IMR-90 (cell line): Measurements from ENCODE around the gene SMYD5. TPM values are rescaled to one million over a fixed set of nuclear protein-coding genes. Genes with fewer than 3 reads are reported as not detected.

Experiments
- ATAC-seq: fragments of 200-7000 bp; cut with Tn5 transposase; 2 replicates; pipeline ENCODE4 v1.9.1; 2020; ENCODE audit warnings: low read depth, mild to moderate bottlenecking, moderate library complexity
- BruUV-seq: library from RNA; stranded (reverse); fragments of 400-500 nt; replicated peaks from 2 replicates; lab custom pipeline; 2021; lab: Mats Ljungman, UMichigan
- CTCF ChIA-PET: fragments of 300-600 bp; formaldehyde crosslinking; extraction: SDS; loops from one replicate; lab custom pipeline; 2021; ENCODE audit warnings: antibody characterized with exemption; lab: Yijun Ruan, JAX
- POLR2A ChIA-PET: fragments of 300-600 bp; sonication (Branson Sonifier 250); formaldehyde crosslinking; loops from one replicate; lab custom pipeline; 2022; ENCODE audit warnings: antibody characterized with exemption; ENCODE audit not compliant: unreplicated experiment; lab: Charles Lee
- DNase-seq: peaks from one replicate; pipeline ENCODE4 v3.0.0; 2013
- H2AFZ ChIP-seq: replicated peaks from 2 replicates; pipeline ENCODE3; 2013; ENCODE audit warnings: low read length, mild to moderate bottlenecking; ENCODE audit not compliant: poor library complexity
- H2AK5ac ChIP-seq: 2 replicates; pipeline ENCODE4 v1.6.1; 2013; ENCODE audit warnings: low read depth, low read length, inconsistent platforms
- H2AK9ac ChIP-seq: replicated peaks from 2 replicates; pipeline ENCODE3; 2013; ENCODE audit warnings: mild to moderate bottlenecking, low read depth, low read length, moderate library complexity; ENCODE audit not compliant: poor library complexity
- H2BK120ac ChIP-seq: 2 replicates; pipeline ENCODE4 v1.6.1; 2013; ENCODE audit warnings: low read depth, low read length, inconsistent platforms
- H2BK15ac ChIP-seq: 3 replicates; pipeline ENCODE4 v1.6.1; 2013; ENCODE audit warnings: low read depth, low read length, inconsistent platforms
- H2BK20ac ChIP-seq: 2 replicates; pipeline ENCODE4 v1.6.1; 2013; ENCODE audit warnings: low read depth, mild to moderate bottlenecking, inconsistent platforms, low read length, moderate library complexity
- H2BK5ac ChIP-seq: 2 replicates; pipeline ENCODE4 v1.6.1; 2013; ENCODE audit warnings: mild to moderate bottlenecking, low read depth, low read length, inconsistent platforms; ENCODE audit not compliant: poor library complexity, severe bottlenecking
- H3K14ac ChIP-seq: replicated peaks from 2 replicates; pipeline ENCODE4 v1.6.1; 2013; ENCODE audit warnings: low read depth, low read length, inconsistent platforms
- H3K18ac ChIP-seq: 2 replicates; pipeline ENCODE4 v1.6.1; 2013; ENCODE audit warnings: low read depth, low read length, control low read depth
- H3K23ac ChIP-seq: 2 replicates; pipeline ENCODE4 v1.6.1; 2013; ENCODE audit warnings: low read depth, low read length, inconsistent platforms
- H3K27ac ChIP-seq: 2 replicates; pipeline ENCODE4 v1.5.1; 2013; ENCODE audit warnings: mild to moderate bottlenecking, control low read depth, low read length; ENCODE audit not compliant: insufficient read depth
- H3K27me3 ChIP-seq: 2 replicates; pipeline ENCODE4 v1.6.1; 2013; ENCODE audit warnings: low read length; ENCODE audit not compliant: control insufficient read depth, insufficient read depth
- H3K36me3 ChIP-seq: 2 replicates; pipeline ENCODE4 v1.6.1; 2013; ENCODE audit warnings: low read length, mixed read lengths; ENCODE audit not compliant: control insufficient read depth, insufficient read depth
- H3K4ac ChIP-seq: 2 replicates; pipeline ENCODE4 v1.6.1; 2013; ENCODE audit warnings: low read depth, low read length, inconsistent platforms
- H3K4me1 ChIP-seq: 2 replicates; pipeline ENCODE4 v1.6.1; 2013; ENCODE audit warnings: low read length, mixed read lengths; ENCODE audit not compliant: control insufficient read depth, insufficient read depth
- H3K4me2 ChIP-seq: 2 replicates; pipeline ENCODE4 v1.6.1; 2013; ENCODE audit warnings: low read depth, mild to moderate bottlenecking, control low read depth, low read length, moderate library complexity
- H3K4me3 ChIP-seq: 2 replicates; pipeline ENCODE4 v1.5.1; 2013; ENCODE audit warnings: low read depth, mild to moderate bottlenecking, control low read depth, low read length, moderate library complexity; ENCODE audit not compliant: insufficient read depth
- H3K56ac ChIP-seq: 2 replicates; pipeline ENCODE4 v1.6.1; 2013; ENCODE audit warnings: low read length, inconsistent platforms; ENCODE audit not compliant: insufficient read depth; ENCODE audit errors: extremely low read depth
- H3K79me1 ChIP-seq, 2 experiments: 2 replicates each; pipeline ENCODE4 v1.6.1; 2013; ENCODE audit warnings: low read length in 2 of 2, inconsistent platforms in 1 of 2, low read depth in 1 of 2
- H3K9ac ChIP-seq: 2 replicates; pipeline ENCODE4 v1.6.1; 2013; ENCODE audit warnings: low read depth, low read length, control low read depth
- H3K9me1 ChIP-seq: 2 replicates; pipeline ENCODE4 v1.6.1; 2013; ENCODE audit warnings: low read length, inconsistent platforms; ENCODE audit not compliant: insufficient read depth
- H3K9me3 ChIP-seq: 2 replicates; pipeline ENCODE4 v1.6.1; 2013; ENCODE audit warnings: low read length; ENCODE audit not compliant: control insufficient read depth, insufficient read depth
- H4K20me1 ChIP-seq: 2 replicates; pipeline ENCODE4 v1.6.1; 2013; ENCODE audit warnings: low read length, inconsistent platforms; ENCODE audit not compliant: insufficient read depth
- H4K5ac ChIP-seq: 2 replicates; pipeline ENCODE4 v1.6.1; 2013; ENCODE audit warnings: mild to moderate bottlenecking, low read depth, low read length, control low read depth
- H4K8ac ChIP-seq, 2 experiments: 2 replicates each; pipeline ENCODE4 v1.6.1; 2013; ENCODE audit warnings: low read depth in 2 of 2, low read length in 2 of 2, control low read depth in 1 of 2, inconsistent platforms in 1 of 2
- H4K91ac ChIP-seq: 2 replicates; pipeline ENCODE4 v1.6.1; 2013; ENCODE audit warnings: low read depth, low read length, inconsistent platforms; ENCODE audit not compliant: insufficient read depth
- BHLHE40 ChIP-seq: fragments of 150-350 bp; IDR thresholded peaks from 2 replicates; pipeline ENCODE4 v1.6.1; 2016; ENCODE audit warnings: mild to moderate bottlenecking, low read depth, low read length
- CHD1 ChIP-seq: IDR thresholded peaks from 2 replicates; pipeline ENCODE4 v1.6.1; 2012; ENCODE audit warnings: low read depth, low read length, improper control_type of control experiment
- ELK1 ChIP-seq: fragments of 150-350 bp; IDR thresholded peaks from 2 replicates; pipeline ENCODE4 v1.6.1; 2016; ENCODE audit warnings: low read depth, mild to moderate bottlenecking, low read length, moderate library complexity, borderline replicate concordance
- FOS ChIP-seq: fragments of 150-350 bp; IDR thresholded peaks from 2 replicates; pipeline ENCODE4 v1.6.1; 2016; ENCODE audit warnings: low read depth, low read length
- MAFK ChIP-seq: IDR thresholded peaks from 2 replicates; pipeline ENCODE4 v1.6.1; 2012; ENCODE audit warnings: low read depth, low read length, improper control_type of control experiment
- MAZ ChIP-seq: IDR thresholded peaks from 2 replicates; pipeline ENCODE4 v1.6.1; 2012; ENCODE audit warnings: low read depth, mild to moderate bottlenecking, low read length, improper control_type of control experiment, moderate library complexity, borderline replicate concordance
- NFE2L2 ChIP-seq: fragments of 150-350 bp; IDR thresholded peaks from 2 replicates; pipeline ENCODE4 v1.6.1; 2016; ENCODE audit warnings: low read depth, mild to moderate bottlenecking, low read length
- RCOR1 ChIP-seq: IDR thresholded peaks from 2 replicates; pipeline ENCODE4 v1.6.1; 2012; ENCODE audit warnings: mild to moderate bottlenecking, low read length, improper control_type of control experiment; ENCODE audit not compliant: insufficient replicate concordance
- SMC3 ChIP-seq: fragments of 150-350 bp; IDR thresholded peaks from 2 replicates; pipeline ENCODE4 v1.6.1; 2016; ENCODE audit warnings: low read depth, mild to moderate bottlenecking, antibody characterized with exemption, low read length, moderate library complexity
- WGBS, 2 experiments: methylation state at CpG; one replicate each; pipeline versions ENCODE4 v1.1.5 to v1.1.7; 2013; ENCODE audit warnings: missing lambda C conversion rate in 2 of 2; ENCODE audit not compliant: insufficient read length in 1 of 2; ENCODE audit errors: extremely low coverage in 2 of 2; 5-methylcytosine and 5-hydroxymethylcytosine counted together
- dilution Hi-C: fragments of 300-500 bp; cut with HindIII; formaldehyde crosslinking; loops from one replicate; pipeline ENCODE4 v1.14.3; 2018; ENCODE audit warnings: low sequenced_read_pairs; ENCODE audit not compliant: unreplicated experiment
- in situ Hi-C: fragments of 300-500 bp; cut with MboI; formaldehyde crosslinking; loops from 3 replicates; pipeline ENCODE4 v1.14.3; 2019; ENCODE audit warnings: low sequenced_read_pairs, inconsistent platforms, mixed read lengths
- intact Hi-C: fragments of 100-400 bp; cut with micrococcal nuclease; formaldehyde crosslinking; loops from 2 replicates; pipeline ENCODE4 v1.10.0; 2022
- polyA plus RNA-seq, 3 experiments: library from polyadenylated mRNA; depleted of rRNA; stranded (reverse); fragments of >200 nt; gene quantifications; 2 replicates each; pipeline ENCODE4 v1.2.3, GENCODE V29; 2012; ENCODE audit warnings: low replicate concordance in 1 of 3
- total RNA-seq: library from RNA; depleted of rRNA; stranded (reverse); fragments of >200 nt; gene quantifications from 2 replicates; pipeline ENCODE4 v1.2.3, GENCODE V29; 2012
- TF ChIP-seq, protein P1 (sequence below): conservative IDR thresholded peaks from 2 replicates; pipeline ENCODE4 v1.5.1; 2012; ENCODE audit warnings: mild to moderate bottlenecking, low read depth, low read length, improper control_type of control experiment
- TF ChIP-seq, protein P2 (sequence below): fragments of 150-350 bp; IDR thresholded peaks from 2 replicates; pipeline ENCODE4 v1.6.1; 2017; ENCODE audit warnings: mild to moderate bottlenecking, antibody characterized with exemption, low read length, low read depth

The SMYD5 gene
- total and polyA plus RNA-seq, 2 of the 4 experiments (the other 2 are of a cell fraction): 17.8 to 19.7 TPM

GRCh38 chr2:73267008-73267407 is 53.0 kb downstream of the SMYD5 start:
- 89% methylated on average over 3 of the region's 4 CpGs; no CpG with 5 or more reads in 1 of the 2 experiments for WGBS, 2 experiments
- no peak overlapping the region for H3K14ac ChIP-seq
- in situ Hi-C loops: no loop called here

More at GRCh38 chr2:73267008-73267407, 53.0 kb downstream of the SMYD5 start:
- no peaks in the 10 kb centered on the region for H3K79me1 ChIP-seq
- peaks cover 25% of the 10 kb centered on the region for H3K27me3 ChIP-seq
- ChIA-PET CTCF (no interaction called here), POLR2A (no interaction called here)
- no peak overlapping the region for H4K8ac ChIP-seq
- H3K9me1 ChIP-seq: peaks cover 6% of the 10 kb centered on the region; the same call in 1 of the 2 replicates
- no peak overlapping the region for H2AFZ ChIP-seq
- H3K9me3 ChIP-seq: no peaks in the 10 kb centered on the region
- TF ChIP-seq, protein P1, sequence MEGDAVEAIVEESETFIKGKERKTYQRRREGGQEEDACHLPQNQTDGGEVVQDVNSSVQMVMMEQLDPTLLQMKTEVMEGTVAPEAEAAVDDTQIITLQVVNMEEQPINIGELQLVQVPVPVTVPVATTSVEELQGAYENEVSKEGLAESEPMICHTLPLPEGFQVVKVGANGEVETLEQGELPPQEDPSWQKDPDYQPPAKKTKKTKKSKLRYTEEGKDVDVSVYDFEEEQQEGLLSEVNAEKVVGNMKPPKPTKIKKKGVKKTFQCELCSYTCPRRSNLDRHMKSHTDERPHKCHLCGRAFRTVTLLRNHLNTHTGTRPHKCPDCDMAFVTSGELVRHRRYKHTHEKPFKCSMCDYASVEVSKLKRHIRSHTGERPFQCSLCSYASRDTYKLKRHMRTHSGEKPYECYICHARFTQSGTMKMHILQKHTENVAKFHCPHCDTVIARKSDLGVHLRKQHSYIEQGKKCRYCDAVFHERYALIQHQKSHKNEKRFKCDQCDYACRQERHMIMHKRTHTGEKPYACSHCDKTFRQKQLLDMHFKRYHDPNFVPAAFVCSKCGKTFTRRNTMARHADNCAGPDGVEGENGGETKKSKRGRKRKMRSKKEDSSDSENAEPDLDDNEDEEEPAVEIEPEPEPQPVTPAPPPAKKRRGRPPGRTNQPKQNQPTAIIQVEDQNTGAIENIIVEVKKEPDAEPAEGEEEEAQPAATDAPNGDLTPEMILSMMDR: no peak
- no peak for TF ChIP-seq MAFK
- TF ChIP-seq, protein P2, sequence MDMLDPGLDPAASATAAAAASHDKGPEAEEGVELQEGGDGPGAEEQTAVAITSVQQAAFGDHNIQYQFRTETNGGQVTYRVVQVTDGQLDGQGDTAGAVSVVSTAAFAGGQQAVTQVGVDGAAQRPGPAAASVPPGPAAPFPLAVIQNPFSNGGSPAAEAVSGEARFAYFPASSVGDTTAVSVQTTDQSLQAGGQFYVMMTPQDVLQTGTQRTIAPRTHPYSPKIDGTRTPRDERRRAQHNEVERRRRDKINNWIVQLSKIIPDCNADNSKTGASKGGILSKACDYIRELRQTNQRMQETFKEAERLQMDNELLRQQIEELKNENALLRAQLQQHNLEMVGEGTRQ: no peak
- TF ChIP-seq RCOR1: no peak
- no peak for TF ChIP-seq ELK1
- TF ChIP-seq NFE2L2: no peak
- TF ChIP-seq BHLHE40: no peak
- TF ChIP-seq FOS: no peak
- no peak for TF ChIP-seq CHD1
- no peak for TF ChIP-seq SMC3
- TF ChIP-seq MAZ: no peak
- no peak for DNase-seq
- no peak overlapping the region for H2AK9ac ChIP-seq
- no peak overlapping the region for H3K4me3 ChIP-seq
- H3K4me2 ChIP-seq: no peak overlapping the region
- no peaks in the 10 kb centered on the region for H3K4me1 ChIP-seq
- no peak overlapping the region for H2AK5ac ChIP-seq
- H2BK20ac ChIP-seq: no peak overlapping the region
- no peak overlapping the region for H3K56ac ChIP-seq
- H3K4ac ChIP-seq: no peak overlapping the region
- H3K18ac ChIP-seq: no peak overlapping the region
- no peak for ATAC-seq
- dilution Hi-C loops (no loop called here), intact Hi-C loops (no loop called here)
- no peak overlapping the region for H2BK120ac ChIP-seq
- H3K27ac ChIP-seq: no peak overlapping the region
- H2BK15ac ChIP-seq: no peak overlapping the region
- no peak overlapping the region for H2BK5ac ChIP-seq
- no TSS peak for BruUV-seq
- no peak overlapping the region for H3K9ac ChIP-seq
- no peak overlapping the region for H4K91ac ChIP-seq
- peaks cover 10% of the 10 kb centered on the region; the same call in 1 of the 2 replicates for H4K20me1 ChIP-seq
- peak overlapping the region; percentile 24; the same call in 1 of the 2 replicates for H3K23ac ChIP-seq
- peaks cover 3% of the 10 kb centered on the region for H3K36me3 ChIP-seq
- H4K5ac ChIP-seq: no peak overlapping the region
